Hepatocyte (in vitro differentiated cells): Measurements from ENCODE around the gene DSTYK.

ENCODE experiments used
- EZH2 ChIP-seq: fragments of 200-600 bp; sonication (generic); IDR thresholded peaks from 2 replicates; pipeline ENCODE4 v1.6.1; 2016; ENCODE audit warnings: antibody characterized with exemption, mild to moderate bottlenecking, borderline replicate concordance
- TF ChIP-seq, protein P1 (sequence below): fragments of 200-600 bp; sonication (generic); IDR thresholded peaks from 2 replicates; pipeline ENCODE4 v1.5.1; 2016; ENCODE audit warnings: antibody characterized with exemption, mild to moderate bottlenecking; ENCODE audit not compliant: poor library complexity

DNA sequence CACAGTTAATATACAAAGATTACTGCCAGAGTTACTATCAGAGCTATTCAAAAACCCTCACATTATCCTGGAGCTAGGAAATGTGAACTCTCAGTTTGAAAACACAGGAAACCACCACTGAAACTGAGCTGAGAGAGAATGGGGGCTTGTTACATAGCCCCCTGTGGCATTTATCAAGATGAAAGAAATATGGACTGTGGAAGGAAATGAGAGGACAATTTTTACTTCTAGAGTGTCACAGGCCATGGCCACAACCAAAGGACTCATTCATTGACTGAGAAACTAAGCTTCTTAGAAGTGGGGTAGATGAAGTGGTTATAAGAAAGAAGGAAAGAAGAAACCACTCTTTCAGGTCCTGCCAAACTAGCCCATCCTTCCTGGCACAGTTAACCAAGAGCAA, 25.3 kb downstream of the DSTYK start:
- TF ChIP-seq, protein P1, sequence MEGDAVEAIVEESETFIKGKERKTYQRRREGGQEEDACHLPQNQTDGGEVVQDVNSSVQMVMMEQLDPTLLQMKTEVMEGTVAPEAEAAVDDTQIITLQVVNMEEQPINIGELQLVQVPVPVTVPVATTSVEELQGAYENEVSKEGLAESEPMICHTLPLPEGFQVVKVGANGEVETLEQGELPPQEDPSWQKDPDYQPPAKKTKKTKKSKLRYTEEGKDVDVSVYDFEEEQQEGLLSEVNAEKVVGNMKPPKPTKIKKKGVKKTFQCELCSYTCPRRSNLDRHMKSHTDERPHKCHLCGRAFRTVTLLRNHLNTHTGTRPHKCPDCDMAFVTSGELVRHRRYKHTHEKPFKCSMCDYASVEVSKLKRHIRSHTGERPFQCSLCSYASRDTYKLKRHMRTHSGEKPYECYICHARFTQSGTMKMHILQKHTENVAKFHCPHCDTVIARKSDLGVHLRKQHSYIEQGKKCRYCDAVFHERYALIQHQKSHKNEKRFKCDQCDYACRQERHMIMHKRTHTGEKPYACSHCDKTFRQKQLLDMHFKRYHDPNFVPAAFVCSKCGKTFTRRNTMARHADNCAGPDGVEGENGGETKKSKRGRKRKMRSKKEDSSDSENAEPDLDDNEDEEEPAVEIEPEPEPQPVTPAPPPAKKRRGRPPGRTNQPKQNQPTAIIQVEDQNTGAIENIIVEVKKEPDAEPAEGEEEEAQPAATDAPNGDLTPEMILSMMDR = no peak
- no peak for TF ChIP-seq EZH2
